HepG2 (cell line): ENCODE data around the gene ZCCHC7. TPM values are rescaled to one million over a fixed set of nuclear protein-coding genes. Genes with fewer than 3 reads are reported as not detected.

ENCODE experiments used
- ATAC-seq: fragments of 200-7000 bp; cut with Tn5 transposase; 3 replicates; pipeline ENCODE4 v1.9.1; 2020; ENCODE audit warnings: mild to moderate bottlenecking, moderate library complexity
- BruUV-seq: library from RNA; stranded (reverse); fragments of 400-500 nt; replicated peaks from 2 replicates; lab custom pipeline; 2021; lab: Mats Ljungman, UMichigan
- CTCF ChIA-PET: fragments of 300-600 bp; formaldehyde crosslinking; extraction: SDS; loops from one replicate; lab custom pipeline; 2021; ENCODE audit warnings: low total read pairs, inconsistent platforms, low intra/inter-chr PET ratio; lab: Yijun Ruan, JAX
- POLR2A ChIA-PET: fragments of 350-600 bp; sonication (Branson Sonifier 250); formaldehyde crosslinking; loops from one replicate; lab custom pipeline; 2020; ENCODE audit warnings: antibody characterized with exemption, inconsistent platforms; lab: Yijun Ruan, JAX
- DNase-seq: peaks from one replicate; pipeline ENCODE4 v3.0.0-alpha.2; 2015; ENCODE audit warnings: low spot score
- FAIRE-seq: peaks from 3 replicates; lab custom pipeline; 2011; peaks lifted over from hg19 to GRCh38; lab: Jason Lieb, UNC
- H2AFZ ChIP-seq: one replicate; pipeline ENCODE4 v1.6.1; 2011; ENCODE audit warnings: low read length, inconsistent platforms
- H3K27ac ChIP-seq: fragments of 300-600 bp; 3 replicates; pipeline ENCODE4 v1.8.0; 2011; ENCODE audit warnings: mixed run types, mild to moderate bottlenecking, mixed read lengths, low read length, inconsistent platforms; ENCODE audit not compliant: insufficient read depth; ENCODE audit errors: extremely low read length
- H3K27me3 ChIP-seq, 2 experiments: fragments of 200-600 bp in 1 of 2; 2 replicates in 1 of 2; 3 replicates in 1 of 2; pipeline versions ENCODE4 v1.6.0 to v1.8.0; 2011; ENCODE audit warnings: low read length in 2 of 2, mild to moderate bottlenecking in 2 of 2, moderate library complexity in 2 of 2, inconsistent platforms in 1 of 2; ENCODE audit not compliant: insufficient read depth in 2 of 2, control insufficient read depth in 1 of 2
- H3K36me3 ChIP-seq, 2 experiments: fragments of 200-600 bp in 1 of 2; replicated peaks in 1 of 2; 2 replicates in 1 of 2; 3 replicates in 1 of 2; pipeline versions ENCODE4 v1.5.1 to v1.8.0; 2011; ENCODE audit warnings: low read length in 2 of 2, inconsistent platforms in 1 of 2; ENCODE audit not compliant: insufficient read depth in 2 of 2, control insufficient read depth in 1 of 2
- H3K4me1 ChIP-seq: 2 replicates; pipeline ENCODE4 v1.5.1; 2012; ENCODE audit warnings: low read length, inconsistent platforms; ENCODE audit not compliant: insufficient read depth
- H3K4me2 ChIP-seq: 2 replicates; pipeline ENCODE4 v1.6.0; 2011; ENCODE audit warnings: low read depth, low read length, inconsistent platforms
- H3K4me3 ChIP-seq, 3 experiments: fragments of 200-600 bp in 1 of 3; sonication (generic), shearing (Covaris generic) in 1 of 3; replicated peaks in 1 of 3; 2 replicates each; pipeline ENCODE4 v1.5.1; 2011 to 2016; ENCODE audit warnings: low read length in 3 of 3, inconsistent platforms in 2 of 3, low read depth in 2 of 3, mild to moderate bottlenecking in 2 of 3, control low read depth in 1 of 3, mixed read lengths in 1 of 3; ENCODE audit not compliant: insufficient read depth in 1 of 3
- H3K79me2 ChIP-seq: one replicate; pipeline ENCODE4 v1.6.1; 2011; ENCODE audit warnings: low read length, inconsistent platforms; ENCODE audit not compliant: insufficient read depth
- H3K9ac ChIP-seq: 2 replicates; pipeline ENCODE4 v1.6.0; 2011; ENCODE audit warnings: mild to moderate bottlenecking, low read depth, low read length, inconsistent platforms; ENCODE audit not compliant: insufficient read depth
- H3K9me3 ChIP-seq: 2 replicates; pipeline ENCODE4 v1.5.1; 2012; ENCODE audit warnings: mild to moderate bottlenecking, low read length
- H4K20me1 ChIP-seq: 2 replicates; pipeline ENCODE4 v1.6.0; 2011; ENCODE audit warnings: inconsistent platforms, mild to moderate bottlenecking, low read length, moderate library complexity; ENCODE audit not compliant: insufficient read depth
- FOXK2 ChIP-seq: fragments of 450-650 bp; IDR thresholded peaks from 2 replicates; pipeline ENCODE4 v1.6.1; 2016
- NONO ChIP-seq, 2 experiments: fragments of 450-650 bp in 1 of 2; sonication (generic) in 1 of 2; formaldehyde crosslinking in 1 of 2; IDR thresholded peaks in 1 of 2; conservative IDR thresholded peaks in 1 of 2; 2 replicates each; pipeline versions ENCODE4 v1.6.1 to v1.8.0; 2017 to 2022; ENCODE audit warnings: mild to moderate bottlenecking in 1 of 2, missing genetic modification reagents in 1 of 2, moderate library complexity in 1 of 2
- SIX4 ChIP-seq: sonication (generic); formaldehyde crosslinking; IDR thresholded peaks from 2 replicates; pipeline ENCODE4 v1.4.0; 2020; ENCODE audit warnings: missing genetic modification reagents
- ZKSCAN8 ChIP-seq: IDR thresholded peaks from 2 replicates; pipeline ENCODE4 v1.6.1; 2016; ENCODE audit warnings: borderline replicate concordance, missing genetic modification reagents, missing compliant biosample characterization
- ZNF251 ChIP-seq: sonication (generic); formaldehyde crosslinking; IDR thresholded peaks from 2 replicates; pipeline ENCODE4 v1.9.0; 2021; ENCODE audit warnings: mild to moderate bottlenecking, missing genetic modification reagents
- ZNF335 ChIP-seq: sonication (generic); formaldehyde crosslinking; IDR thresholded peaks from 2 replicates; pipeline ENCODE4 v1.4.0; 2020; ENCODE audit warnings: missing genetic modification reagents
- WGBS: methylation state at CpG from one replicate; pipeline ENCODE4 v1.1.6; 2017; ENCODE audit warnings: low lambda C conversion rate; 5-methylcytosine and 5-hydroxymethylcytosine counted together
- in situ Hi-C: cut with HindIII; loops from 2 replicates; pipeline ENCODE4 v1.10.0; 2017; ENCODE audit warnings: low pct_unique_long_range_greater_than_20kb; ENCODE audit not compliant: extremely low pct_ligation_motif_present
- intact Hi-C: fragments of 100-400 bp; cut with micrococcal nuclease; formaldehyde crosslinking; loops from one replicate; pipeline ENCODE4 v1.10.0; 2022; ENCODE audit not compliant: unreplicated experiment
- polyA plus RNA-seq, 8 experiments: library from polyadenylated mRNA; depleted of rRNA in 3 of 8; stranded (reverse) in 7 of 8; unstranded in 1 of 8; fragments of >200 nt; fragmentation: Illumina TruSeq in 4 of 8; extraction: Trizol in 4 of 8; gene quantifications; 2 replicates each; pipeline versions ENCODE4 v1.2.1 to v1.2.3, GENCODE V29; 2011 to 2016; ENCODE audit warnings: low read depth in 4 of 8, missing spikeins in 1 of 8, mixed read lengths in 1 of 8; ENCODE audit not compliant: insufficient read depth in 1 of 8
- total RNA-seq, 5 experiments: library from RNA; depleted of rRNA; stranded (reverse); fragments of >200 nt; fragmentation: Illumina TruSeq; extraction: Trizol; gene quantifications; 2 replicates each; pipeline ENCODE4 v1.2.3, GENCODE V29; 2016; ENCODE audit warnings: low read depth in 1 of 5
- TF ChIP-seq, protein P1 (sequence below): IDR thresholded peaks from 2 replicates; pipeline ENCODE4 v1.6.1; 2012; ENCODE audit warnings: low read length, improper control_type of control experiment
- TF ChIP-seq, protein P2 (sequence below): sonication (generic); formaldehyde crosslinking; IDR thresholded peaks from 2 replicates; pipeline ENCODE4 v1.8.1; 2022; ENCODE audit warnings: low read depth, mild to moderate bottlenecking, missing genetic modification reagents
- TF ChIP-seq, protein P3 (sequence below): sonication (generic); formaldehyde crosslinking; IDR thresholded peaks from 2 replicates; pipeline ENCODE4 v1.4.0; 2020; ENCODE audit warnings: missing genetic modification reagents

The ZCCHC7 gene
- total and polyA plus RNA-seq, 2 of the 13 experiments (the other 11 are each of a cell fraction or from before 2014, with no cell fraction given), result 13.6 to 19.3 TPM

- H3K27ac ChIP-seq, result no peak overlapping the region
- no peaks in the 10 kb centered on the region for H3K4me1 ChIP-seq
- FAIRE-seq (no peak), DNase-seq (no peak), ATAC-seq (no peak)
- in situ Hi-C loops, result no loop called here
- no peaks in the 10 kb centered on the region for H3K36me3 ChIP-seq
- no peaks in the 10 kb centered on the region for H3K9me3 ChIP-seq
- TF ChIP-seq NONO (IDR thresholded peaks at IDR 0.05), result no peak
- no peak for TF ChIP-seq NONO (CRISPR knock-in tag; conservative IDR thresholded peaks at IDR 0.05)
- no peak for TF ChIP-seq ZNF251 (CRISPR knock-in tag)
- TF ChIP-seq, protein P1, sequence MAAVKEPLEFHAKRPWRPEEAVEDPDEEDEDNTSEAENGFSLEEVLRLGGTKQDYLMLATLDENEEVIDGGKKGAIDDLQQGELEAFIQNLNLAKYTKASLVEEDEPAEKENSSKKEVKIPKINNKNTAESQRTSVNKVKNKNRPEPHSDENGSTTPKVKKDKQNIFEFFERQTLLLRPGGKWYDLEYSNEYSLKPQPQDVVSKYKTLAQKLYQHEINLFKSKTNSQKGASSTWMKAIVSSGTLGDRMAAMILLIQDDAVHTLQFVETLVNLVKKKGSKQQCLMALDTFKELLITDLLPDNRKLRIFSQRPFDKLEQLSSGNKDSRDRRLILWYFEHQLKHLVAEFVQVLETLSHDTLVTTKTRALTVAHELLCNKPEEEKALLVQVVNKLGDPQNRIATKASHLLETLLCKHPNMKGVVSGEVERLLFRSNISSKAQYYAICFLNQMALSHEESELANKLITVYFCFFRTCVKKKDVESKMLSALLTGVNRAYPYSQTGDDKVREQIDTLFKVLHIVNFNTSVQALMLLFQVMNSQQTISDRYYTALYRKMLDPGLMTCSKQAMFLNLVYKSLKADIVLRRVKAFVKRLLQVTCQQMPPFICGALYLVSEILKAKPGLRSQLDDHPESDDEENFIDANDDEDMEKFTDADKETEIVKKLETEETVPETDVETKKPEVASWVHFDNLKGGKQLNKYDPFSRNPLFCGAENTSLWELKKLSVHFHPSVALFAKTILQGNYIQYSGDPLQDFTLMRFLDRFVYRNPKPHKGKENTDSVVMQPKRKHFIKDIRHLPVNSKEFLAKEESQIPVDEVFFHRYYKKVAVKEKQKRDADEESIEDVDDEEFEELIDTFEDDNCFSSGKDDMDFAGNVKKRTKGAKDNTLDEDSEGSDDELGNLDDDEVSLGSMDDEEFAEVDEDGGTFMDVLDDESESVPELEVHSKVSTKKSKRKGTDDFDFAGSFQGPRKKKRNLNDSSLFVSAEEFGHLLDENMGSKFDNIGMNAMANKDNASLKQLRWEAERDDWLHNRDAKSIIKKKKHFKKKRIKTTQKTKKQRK, result no peak
- no peak for TF ChIP-seq FOXK2
- no peak overlapping the region for H3K4me2 ChIP-seq
- H3K79me2 ChIP-seq, result no peaks in the 10 kb centered on the region
- WGBS, result 87% methylated on average over 2 of the region's 2 CpGs
- BruUV-seq, result no TSS peak
- ChIA-PET POLR2A (no interaction called here), CTCF (no interaction called here)
- H2AFZ ChIP-seq, result no peak overlapping the region
- no peaks in the 10 kb centered on the region for H4K20me1 ChIP-seq
- H3K27me3 ChIP-seq, result no peaks in the 10 kb centered on the region
- intact Hi-C loops, result no loop called here
- no peak overlapping the region for H3K4me3 ChIP-seq
- H3K9ac ChIP-seq, result no peak overlapping the region
These were observed 161.2 kb downstream of the ZCCHC7 start for GRCh38 chr9:37281541-37281940.

GRCh38 chr9:37283730-37284325 is 163.5 kb downstream of the ZCCHC7 start:
- FAIRE-seq (peak; percentile 18), DNase-seq (peak; percentile 4), ATAC-seq (no peak)
- no peak overlapping the region for H3K4me3 ChIP-seq
- no peaks in the 10 kb centered on the region for H3K4me1 ChIP-seq
- ChIA-PET POLR2A (no interaction called here), CTCF (no interaction called here)
- no peak overlapping the region for H3K4me2 ChIP-seq
- H3K27me3 ChIP-seq, result no peaks in the 10 kb centered on the region
- no peaks in the 10 kb centered on the region for H3K36me3 ChIP-seq
- H3K9ac ChIP-seq, result no peak overlapping the region
- no TSS peak for BruUV-seq
- in situ Hi-C loops (no loop called here), intact Hi-C loops (no loop called here)
- no peak overlapping the region for H3K27ac ChIP-seq
- H3K9me3 ChIP-seq, result no peaks in the 10 kb centered on the region
- no peak overlapping the region for H2AFZ ChIP-seq
- 90% methylated on average over 6 of the region's 6 CpGs for WGBS
- no peaks in the 10 kb centered on the region for H4K20me1 ChIP-seq
- no peaks in the 10 kb centered on the region for H3K79me2 ChIP-seq
- no peak for TF ChIP-seq ZNF335
- TF ChIP-seq SIX4 (CRISPR knock-in tag), result no peak
- TF ChIP-seq ZKSCAN8 (CRISPR knock-in tag), result no peak
- TF ChIP-seq, protein P2, sequence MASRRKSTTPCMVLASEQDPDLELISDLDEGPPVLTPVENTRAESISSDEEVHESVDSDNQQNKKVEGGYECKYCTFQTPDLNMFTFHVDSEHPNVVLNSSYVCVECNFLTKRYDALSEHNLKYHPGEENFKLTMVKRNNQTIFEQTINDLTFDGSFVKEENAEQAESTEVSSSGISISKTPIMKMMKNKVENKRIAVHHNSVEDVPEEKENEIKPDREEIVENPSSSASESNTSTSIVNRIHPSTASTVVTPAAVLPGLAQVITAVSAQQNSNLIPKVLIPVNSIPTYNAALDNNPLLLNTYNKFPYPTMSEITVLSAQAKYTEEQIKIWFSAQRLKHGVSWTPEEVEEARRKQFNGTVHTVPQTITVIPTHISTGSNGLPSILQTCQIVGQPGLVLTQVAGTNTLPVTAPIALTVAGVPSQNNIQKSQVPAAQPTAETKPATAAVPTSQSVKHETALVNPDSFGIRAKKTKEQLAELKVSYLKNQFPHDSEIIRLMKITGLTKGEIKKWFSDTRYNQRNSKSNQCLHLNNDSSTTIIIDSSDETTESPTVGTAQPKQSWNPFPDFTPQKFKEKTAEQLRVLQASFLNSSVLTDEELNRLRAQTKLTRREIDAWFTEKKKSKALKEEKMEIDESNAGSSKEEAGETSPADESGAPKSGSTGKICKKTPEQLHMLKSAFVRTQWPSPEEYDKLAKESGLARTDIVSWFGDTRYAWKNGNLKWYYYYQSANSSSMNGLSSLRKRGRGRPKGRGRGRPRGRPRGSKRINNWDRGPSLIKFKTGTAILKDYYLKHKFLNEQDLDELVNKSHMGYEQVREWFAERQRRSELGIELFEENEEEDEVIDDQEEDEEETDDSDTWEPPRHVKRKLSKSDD, result no peak
- TF ChIP-seq, protein P3, sequence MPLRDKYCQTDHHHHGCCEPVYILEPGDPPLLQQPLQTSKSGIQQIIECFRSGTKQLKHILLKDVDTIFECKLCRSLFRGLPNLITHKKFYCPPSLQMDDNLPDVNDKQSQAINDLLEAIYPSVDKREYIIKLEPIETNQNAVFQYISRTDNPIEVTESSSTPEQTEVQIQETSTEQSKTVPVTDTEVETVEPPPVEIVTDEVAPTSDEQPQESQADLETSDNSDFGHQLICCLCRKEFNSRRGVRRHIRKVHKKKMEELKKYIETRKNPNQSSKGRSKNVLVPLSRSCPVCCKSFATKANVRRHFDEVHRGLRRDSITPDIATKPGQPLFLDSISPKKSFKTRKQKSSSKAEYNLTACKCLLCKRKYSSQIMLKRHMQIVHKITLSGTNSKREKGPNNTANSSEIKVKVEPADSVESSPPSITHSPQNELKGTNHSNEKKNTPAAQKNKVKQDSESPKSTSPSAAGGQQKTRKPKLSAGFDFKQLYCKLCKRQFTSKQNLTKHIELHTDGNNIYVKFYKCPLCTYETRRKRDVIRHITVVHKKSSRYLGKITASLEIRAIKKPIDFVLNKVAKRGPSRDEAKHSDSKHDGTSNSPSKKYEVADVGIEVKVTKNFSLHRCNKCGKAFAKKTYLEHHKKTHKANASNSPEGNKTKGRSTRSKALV (CRISPR knock-in tag), result no peak
